SKM-1 treated with dmso at 0.1 percent for 144 hours (cell line): ENCODE results near the gene TRIM24.

Experiments
- DNase-seq: peaks from one replicate; lab custom pipeline; 2025; ENCODE audit not compliant: unreplicated experiment; lab: John Stamatoyannopoulos, UW

Gene TRIM24

GRCh38 chr7:138613630-138614029 lies 153.6 kb downstream of the TRIM24 start:
- no peak for DNase-seq

- no peak for DNase-seq
Observed at GRCh38 chr7:138616085-138616484, 156.0 kb downstream of the TRIM24 start.

- no peak for DNase-seq
Observed at GRCh38 chr7:138618506-138618905, 158.4 kb downstream of the TRIM24 start.

GRCh38 chr7:138618933-138619332 lies 158.9 kb downstream of the TRIM24 start:
- DNase-seq, result no peak

- no peak for DNase-seq
Observed at GRCh38 chr7:138622841-138623240, 162.8 kb downstream of the TRIM24 start.

- peak; percentile 33 for DNase-seq
Observed at GRCh38 chr7:138625084-138625848, 165.2 kb downstream of the TRIM24 start.

- DNase-seq, result peak; percentile 3
Observed at GRCh38 chr7:138625849-138626230, 165.8 kb downstream of the TRIM24 start.

GRCh38 chr7:138626846-138627245 lies 166.8 kb downstream of the TRIM24 start:
- DNase-seq, result no peak

- DNase-seq, result no peak
Observed at GRCh38 chr7:138627361-138627760, 167.3 kb downstream of the TRIM24 start.

- DNase-seq, result no peak
Observed at GRCh38 chr7:138630059-138630610, 170.1 kb downstream of the TRIM24 start.

GRCh38 chr7:138632384-138632783 lies 172.3 kb downstream of the TRIM24 start:
- no peak for DNase-seq

GRCh38 chr7:138632826-138633602 lies 173.0 kb downstream of the TRIM24 start:
- no peak for DNase-seq
